ENCODE measurements around the gene CBY1.

DNA sequence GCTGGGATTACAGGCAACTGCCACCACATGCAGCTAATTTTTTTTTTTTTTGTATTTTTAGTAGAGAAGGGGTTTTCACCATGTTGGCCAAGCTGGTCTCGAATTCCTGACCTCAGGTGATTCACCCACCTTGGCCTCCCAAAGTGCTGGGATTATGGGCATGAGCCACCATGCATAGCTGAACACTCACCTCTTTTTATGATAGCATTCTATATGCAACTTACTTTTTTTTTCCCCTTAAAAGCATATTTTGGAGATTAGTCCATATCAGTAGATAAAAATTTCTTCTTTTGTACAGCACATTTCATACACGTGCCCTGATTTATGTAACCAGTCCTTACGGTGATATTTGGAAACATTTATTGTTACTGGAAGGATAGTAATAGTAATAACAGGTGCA, 63.9 kb downstream of the CBY1 start:
- TF ChIP-seq, protein P1, sequence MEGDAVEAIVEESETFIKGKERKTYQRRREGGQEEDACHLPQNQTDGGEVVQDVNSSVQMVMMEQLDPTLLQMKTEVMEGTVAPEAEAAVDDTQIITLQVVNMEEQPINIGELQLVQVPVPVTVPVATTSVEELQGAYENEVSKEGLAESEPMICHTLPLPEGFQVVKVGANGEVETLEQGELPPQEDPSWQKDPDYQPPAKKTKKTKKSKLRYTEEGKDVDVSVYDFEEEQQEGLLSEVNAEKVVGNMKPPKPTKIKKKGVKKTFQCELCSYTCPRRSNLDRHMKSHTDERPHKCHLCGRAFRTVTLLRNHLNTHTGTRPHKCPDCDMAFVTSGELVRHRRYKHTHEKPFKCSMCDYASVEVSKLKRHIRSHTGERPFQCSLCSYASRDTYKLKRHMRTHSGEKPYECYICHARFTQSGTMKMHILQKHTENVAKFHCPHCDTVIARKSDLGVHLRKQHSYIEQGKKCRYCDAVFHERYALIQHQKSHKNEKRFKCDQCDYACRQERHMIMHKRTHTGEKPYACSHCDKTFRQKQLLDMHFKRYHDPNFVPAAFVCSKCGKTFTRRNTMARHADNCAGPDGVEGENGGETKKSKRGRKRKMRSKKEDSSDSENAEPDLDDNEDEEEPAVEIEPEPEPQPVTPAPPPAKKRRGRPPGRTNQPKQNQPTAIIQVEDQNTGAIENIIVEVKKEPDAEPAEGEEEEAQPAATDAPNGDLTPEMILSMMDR (IDR thresholded peaks at IDR 0.05): no peak
- TF ChIP-seq EZH2 (IDR thresholded peaks at IDR 0.05; ENCODE audit: borderline replicate concordance, insufficient read depth, low read depth, low read length, poor library complexity, severe bottlenecking): no peak

All from B cell (primary cell).